DND-41 (cell line): ENCODE measurements around the gene DVL1.

Experiments used
- ATAC-seq: fragments of 200-7000 bp; cut with Tn5 transposase; 3 replicates; pipeline ENCODE4 v1.9.1; 2021; ENCODE audit warnings: low read depth; ENCODE audit not compliant: insufficient read depth
- DNase-seq: peaks from one replicate; pipeline ENCODE4 v3.0.0-alpha.2; 2020
- H2AFZ ChIP-seq: 2 replicates; pipeline ENCODE4 v1.6.0; 2012; ENCODE audit warnings: low read depth, low read length
- H3K27ac ChIP-seq: 2 replicates; pipeline ENCODE4 v1.5.1; 2012; ENCODE audit warnings: low read length, inconsistent platforms
- H3K27me3 ChIP-seq: fragments of 200-600 bp; sonication (generic); 2 replicates; pipeline ENCODE4 v1.6.0; 2012; ENCODE audit warnings: low read length, mild to moderate bottlenecking, inconsistent platforms; ENCODE audit not compliant: insufficient read depth, poor library complexity
- H3K36me3 ChIP-seq: 2 replicates; pipeline ENCODE4 v1.5.1; 2012; ENCODE audit warnings: low read length, inconsistent platforms; ENCODE audit not compliant: insufficient read depth
- H3K4me1 ChIP-seq: 2 replicates; pipeline ENCODE4 v1.5.1; 2012; ENCODE audit warnings: mild to moderate bottlenecking, low read length; ENCODE audit not compliant: insufficient read depth
- H3K4me2 ChIP-seq: 2 replicates; pipeline ENCODE4 v1.6.0; 2012; ENCODE audit warnings: mild to moderate bottlenecking, moderate library complexity, low read length, inconsistent platforms; ENCODE audit not compliant: insufficient read depth
- H3K4me3 ChIP-seq, 2 experiments: fragments of 200-600 bp in 1 of 2; shearing (Covaris generic) in 1 of 2; 2 replicates each; pipeline ENCODE4 v1.5.1; 2012 to 2016; ENCODE audit warnings: inconsistent platforms in 2 of 2, low read length in 2 of 2, mild to moderate bottlenecking in 2 of 2, low read depth in 1 of 2, moderate library complexity in 1 of 2
- H3K79me2 ChIP-seq: 2 replicates; pipeline ENCODE4 v1.6.0; 2012; ENCODE audit warnings: low read length, inconsistent platforms; ENCODE audit not compliant: insufficient read depth
- H3K9ac ChIP-seq: 2 replicates; pipeline ENCODE4 v1.6.0; 2012; ENCODE audit warnings: low read depth, mild to moderate bottlenecking, inconsistent platforms, low read length, moderate library complexity
- H3K9me3 ChIP-seq: 2 replicates; pipeline ENCODE4 v1.5.1; 2012; ENCODE audit warnings: low read length, moderate library complexity, mild to moderate bottlenecking, inconsistent platforms; ENCODE audit not compliant: insufficient read depth, severe bottlenecking
- H4K20me1 ChIP-seq: 2 replicates; pipeline ENCODE4 v1.6.0; 2012; ENCODE audit warnings: low read length; ENCODE audit not compliant: insufficient read depth
- CTCF ChIP-seq: IDR thresholded peaks from 2 replicates; pipeline ENCODE4 v1.5.1; 2012; ENCODE audit warnings: borderline replicate concordance, low read length, moderate library complexity, mild to moderate bottlenecking; ENCODE audit not compliant: poor library complexity, severe bottlenecking; ENCODE audit errors: extremely low read depth
- EZH2 ChIP-seq: IDR thresholded peaks from 3 replicates; pipeline ENCODE4 v1.6.1; 2012; ENCODE audit warnings: borderline replicate concordance, low read depth, mild to moderate bottlenecking, moderate library complexity, low read length, inconsistent platforms; ENCODE audit not compliant: severe bottlenecking

DVL1 gene

GRCh38 chr1:1349256-1350012 lies at the start of gene DVL1:
Gene DVL1, minus strand, starts transcription at chr1:1349418. Its CDS starts 353 bp downstream, at chr1:1349065.
- Histone ChIP-seq H2AFZ (peak within 1 kb of the TSS; percentile 97), H3K4me2 (peak within 1 kb of the TSS; percentile 84), H3K27me3 (no peaks in the 10 kb centered on the region), H3K36me3 (no peaks in the 10 kb centered on the region; the same call in none of the 2 replicates), H3K4me1 (peaks cover 33% of the 10 kb centered on the region), H3K9me3 (no peaks in the 10 kb centered on the region), H3K4me3 (peak within 1 kb of the TSS; percentile 75 to 96; a peak in 3 of 4 replicates), H3K9ac (peak within 1 kb of the TSS; percentile 99), H4K20me1 (peaks cover 64% of the 10 kb centered on the region), H3K27ac (peak within 1 kb of the TSS; percentile 94), H3K79me2 (peaks cover 44% of the 10 kb centered on the region)
- TF ChIP-seq EZH2 (no peak), CTCF (peak; percentile 75)
- ATAC-seq: peak; percentile 69
- DNase-seq: peak; percentile 80

- H3K36me3 ChIP-seq: peaks cover 78% of the 10 kb centered on the region
- DNase-seq (no peak), ATAC-seq (0 out of 3 replicates have a peak, but pooled peaks have one; percentile 0)
- peak overlapping the region; percentile 88 for H3K27ac ChIP-seq
- peak overlapping the region; percentile 84 to 87; a peak in 3 of 4 replicates for H3K4me3 ChIP-seq
- H3K9ac ChIP-seq: peak overlapping the region; percentile 71
- peak overlapping the region; percentile 75 for H2AFZ ChIP-seq
- TF ChIP-seq EZH2 (no peak), CTCF (no peak)
- no peaks in the 10 kb centered on the region for H3K9me3 ChIP-seq
- peaks cover 83% of the 10 kb centered on the region for H3K79me2 ChIP-seq
- peaks cover 28% of the 10 kb centered on the region for H4K20me1 ChIP-seq
- peak overlapping the region; percentile 82 for H3K4me2 ChIP-seq
- H3K27me3 ChIP-seq: no peaks in the 10 kb centered on the region
- H3K4me1 ChIP-seq: peaks cover 50% of the 10 kb centered on the region
Measured at GRCh38 chr1:1398677-1399186, 49.5 kb upstream of the DVL1 start.

GRCh38 chr1:1397839-1398523 lies 48.8 kb upstream of the DVL1 start:
- Histone ChIP-seq H3K9ac (peak overlapping the region; percentile 71), H3K36me3 (peaks cover 79% of the 10 kb centered on the region), H3K79me2 (peaks cover 85% of the 10 kb centered on the region), H3K4me2 (peak overlapping the region; percentile 82), H3K27ac (peak overlapping the region; percentile 88), H2AFZ (no peak overlapping the region), H3K4me3 (peak overlapping the region; percentile 84 to 87; a peak in 3 of 4 replicates), H3K27me3 (no peaks in the 10 kb centered on the region), H3K4me1 (peaks cover 50% of the 10 kb centered on the region), H4K20me1 (peaks cover 35% of the 10 kb centered on the region), H3K9me3 (no peaks in the 10 kb centered on the region)
- no peak for TF ChIP-seq EZH2
- no peak for TF ChIP-seq CTCF
- ATAC-seq (no peak), DNase-seq (no peak)
